Stimulated activated CD4-positive, alpha-beta T cell treated with anti-CD3 and anti-CD28 coated beads, Interleukin-2, amount 100 ng/mL, for 24 hours (primary cell): ENCODE measurements around the gene ACOT7.
A peak's percentile ranks its signal among the peaks of the same experiment; 100 is the strongest.
"Not testable (repeated sequence)": the region's sequence is repeated elsewhere in the genome, so short reads cannot be mapped to it uniquely, and the experiment has no call there.

Experiments used
- DNase-seq, 2 donors: peaks; one replicate each; pipeline ENCODE4 v3.0.0-alpha.2; 2020

ACOT7 gene

GRCh38 chr1:6393400-6394187 lies at the start of gene ACOT7:
Gene ACOT7, minus strand, starts transcription at chr1:6393767. Its CDS starts 368 bp downstream, at chr1:6393399.
- peak; percentile 91 to 93 for DNase-seq

GRCh38 chr1:6441586-6441985 lies 48.0 kb upstream of the ACOT7 start:
- DNase-seq = no peak

- peak; percentile 76 to 79 for DNase-seq
Observed at GRCh38 chr1:6440198-6441126, 46.9 kb upstream of the ACOT7 start.

GRCh38 chr1:6438047-6438525 lies 44.5 kb upstream of the ACOT7 start:
- DNase-seq = peak; percentile 74 to 77

GRCh38 chr1:6437012-6437700 lies 43.6 kb upstream of the ACOT7 start:
- DNase-seq = not testable (repeated sequence)

- DNase-seq = not testable (repeated sequence)
Observed at GRCh38 chr1:6436277-6436676, 42.7 kb upstream of the ACOT7 start.

GRCh38 chr1:6435547-6435946 lies 42.0 kb upstream of the ACOT7 start:
- no peak for DNase-seq

- DNase-seq = no peak
Observed at GRCh38 chr1:6435129-6435528, 41.6 kb upstream of the ACOT7 start.

- no peak for DNase-seq
Observed at GRCh38 chr1:6434186-6434585, 40.6 kb upstream of the ACOT7 start.

- DNase-seq = not testable (repeated sequence)
Observed at GRCh38 chr1:6431645-6432579, 38.3 kb upstream of the ACOT7 start.

- not testable (repeated sequence) for DNase-seq
Observed at GRCh38 chr1:6429660-6430411, 36.3 kb upstream of the ACOT7 start.

GRCh38 chr1:6428453-6428852 lies 34.9 kb upstream of the ACOT7 start:
- DNase-seq = not testable (repeated sequence)

GRCh38 chr1:6427441-6428390 lies 34.1 kb upstream of the ACOT7 start:
- no peak for DNase-seq

GRCh38 chr1:6426972-6427350 lies 33.4 kb upstream of the ACOT7 start:
- no peak for DNase-seq

GRCh38 chr1:6426277-6426971 lies 32.9 kb upstream of the ACOT7 start:
- DNase-seq = no peak

GRCh38 chr1:6425658-6426057 lies 32.1 kb upstream of the ACOT7 start:
- DNase-seq = no peak

- DNase-seq = no peak
Observed at GRCh38 chr1:6424619-6425593, 31.3 kb upstream of the ACOT7 start, which contains the start of gene ESPN. Gene ESPN, plus strand, starts transcription at chr1:6424776. Its CDS starts 180 bp downstream, at chr1:6424956.
